GM18498 (cell line): Measurements from ENCODE around the gene NRGN.

Experiments
- ATAC-seq: cut with Tn5 transposase; IDR thresholded peaks from one replicate; pipeline ENCODE4 v1.9.1; 2021; ENCODE audit warnings: mild to moderate bottlenecking, moderate library complexity; ENCODE audit not compliant: unreplicated experiment

Gene NRGN

GRCh38 chr11:124739479-124740276 lies at the start of gene NRGN:
Gene NRGN, plus strand, starts transcription at chr11:124739942. Its CDS starts 143 bp downstream, at chr11:124740085.
- peak; percentile 99 for ATAC-seq

GRCh38 chr11:124693142-124693541 lies 46.6 kb upstream of the NRGN start:
- no peak for ATAC-seq

DNA sequence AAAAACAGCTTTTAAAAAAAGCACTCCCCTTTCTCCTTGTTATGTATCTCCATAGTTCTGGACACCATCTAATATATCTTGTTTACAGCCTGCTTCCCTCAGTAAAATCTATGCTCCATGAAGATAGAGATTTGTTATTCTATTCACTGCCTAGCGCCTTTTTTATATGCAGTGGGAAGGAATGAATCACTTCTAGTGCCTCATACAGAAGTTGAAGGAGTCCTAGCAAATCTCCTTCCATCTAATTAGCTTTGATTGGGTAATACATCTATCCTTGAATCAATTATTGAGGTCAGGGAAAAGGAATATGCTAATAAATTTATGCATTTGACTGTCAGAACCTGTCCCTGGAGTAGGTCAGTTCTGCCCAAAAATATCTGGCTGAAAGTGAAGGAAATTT lies 40.2 kb upstream of the NRGN start:
- no peak for ATAC-seq

GRCh38 chr11:124700028-124700427 lies 39.7 kb upstream of the NRGN start:
- ATAC-seq: no peak

- no peak for ATAC-seq
These were observed 31.9 kb upstream of the NRGN start for GRCh38 chr11:124707829-124708228.

DNA sequence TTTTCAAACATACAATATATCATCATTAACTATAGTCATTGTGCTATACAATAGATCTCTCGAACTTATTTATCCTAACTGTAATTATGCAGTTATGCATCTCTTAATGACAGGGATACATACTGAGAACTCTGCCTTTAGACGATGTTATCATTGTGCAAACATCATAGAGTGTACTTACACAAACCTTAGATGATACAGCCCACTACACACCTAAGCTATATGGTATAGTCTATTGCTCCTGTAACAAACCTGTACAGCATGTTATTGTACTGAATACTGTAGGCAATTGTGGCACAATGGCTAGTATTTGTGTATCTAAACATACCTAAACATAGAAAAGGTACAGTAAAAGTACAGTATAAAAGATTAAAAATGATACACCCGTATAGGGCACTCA lies 27.4 kb upstream of the NRGN start:
- ATAC-seq: no peak

GRCh38 chr11:124716591-124716990 lies 23.2 kb upstream of the NRGN start:
- no peak for ATAC-seq

- ATAC-seq: peak; percentile 62
These were observed 22.3 kb upstream of the NRGN start for GRCh38 chr11:124717421-124717785.

DNA sequence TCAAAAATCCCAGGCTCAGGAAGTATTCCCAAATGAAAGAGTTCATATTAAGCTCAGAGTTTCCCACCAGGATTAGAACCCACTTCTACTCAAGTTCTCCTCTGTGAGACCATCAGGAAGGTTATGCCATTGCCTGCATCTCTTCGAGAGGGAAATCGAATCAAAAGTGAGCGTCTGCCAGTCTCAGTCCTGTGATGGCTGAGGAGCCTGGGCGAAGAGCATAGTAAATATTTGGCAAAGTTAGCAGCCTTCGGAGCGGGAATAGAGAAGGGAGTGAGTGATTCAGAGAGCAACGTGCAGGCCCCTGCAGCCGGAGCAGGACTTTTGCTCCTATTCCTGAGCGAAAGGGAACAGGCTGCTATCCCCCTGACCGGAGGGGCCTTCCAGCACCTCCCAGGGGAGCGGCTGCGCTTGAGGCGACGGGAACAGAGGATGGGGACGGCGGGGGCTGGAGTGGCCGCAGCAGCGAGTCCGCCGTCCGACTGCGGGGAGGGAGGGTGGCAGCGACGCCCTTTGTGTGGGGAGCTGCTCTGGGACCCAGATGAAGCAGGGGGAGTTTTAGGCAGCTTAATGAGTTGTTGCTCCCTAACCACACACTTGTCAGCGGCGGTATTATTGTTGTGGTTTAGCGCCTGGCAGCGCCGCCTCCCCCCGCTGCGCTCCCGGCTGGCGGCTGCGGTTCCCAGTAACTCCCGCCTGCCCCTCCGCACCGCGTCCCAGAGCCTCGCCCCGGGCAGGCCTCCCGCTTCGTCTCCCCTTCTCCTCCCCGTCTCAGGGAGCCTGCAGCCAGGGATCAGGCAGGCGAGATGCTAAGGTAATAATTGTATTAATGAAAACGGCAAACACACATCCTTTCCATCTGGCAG lies 21.7 kb upstream of the NRGN start:
- peak; percentile 53 for ATAC-seq

DNA sequence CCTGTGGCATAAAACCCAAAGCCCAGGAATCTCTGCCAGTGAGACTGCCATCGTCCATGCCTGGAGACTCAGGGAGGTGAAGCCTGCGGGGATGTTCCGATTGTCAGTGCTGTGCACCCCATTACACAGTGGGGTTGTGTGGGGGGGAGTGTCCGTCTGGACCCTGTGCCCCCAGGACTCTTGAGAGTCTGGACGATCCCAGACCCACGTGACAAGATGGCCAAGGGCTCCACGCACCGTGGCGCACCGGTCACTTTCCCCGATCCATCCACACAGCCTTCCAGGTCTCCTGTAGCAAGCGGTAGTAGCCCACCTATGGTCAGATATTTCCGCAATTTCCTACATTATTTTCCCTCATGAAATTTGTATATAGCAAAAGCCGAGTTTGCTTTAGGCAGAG lies 20.9 kb upstream of the NRGN start:
- ATAC-seq: no peak

- no peak for ATAC-seq
These were observed 20.2 kb upstream of the NRGN start for GRCh38 chr11:124719534-124719933.

DNA sequence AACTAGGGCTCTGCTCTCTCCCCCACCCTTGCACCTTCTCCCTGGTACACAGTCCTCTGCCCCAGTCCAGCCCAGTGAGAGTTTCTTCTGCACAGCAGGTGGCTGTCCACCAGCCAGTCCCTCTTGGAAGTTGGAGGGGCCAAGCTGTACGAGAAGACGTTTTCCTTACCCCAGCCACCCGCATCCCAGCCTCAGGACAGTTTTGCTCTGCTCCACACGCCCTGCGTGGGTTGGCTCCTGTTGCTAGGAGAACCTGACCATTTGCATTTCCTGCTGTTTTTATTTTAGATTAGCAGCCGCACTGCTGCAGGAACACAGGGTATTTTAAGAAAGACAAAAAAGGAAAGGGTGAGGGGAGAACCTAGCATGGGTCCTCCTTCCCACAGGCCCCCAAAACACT lies 17.6 kb upstream of the NRGN start:
- no peak for ATAC-seq

DNA sequence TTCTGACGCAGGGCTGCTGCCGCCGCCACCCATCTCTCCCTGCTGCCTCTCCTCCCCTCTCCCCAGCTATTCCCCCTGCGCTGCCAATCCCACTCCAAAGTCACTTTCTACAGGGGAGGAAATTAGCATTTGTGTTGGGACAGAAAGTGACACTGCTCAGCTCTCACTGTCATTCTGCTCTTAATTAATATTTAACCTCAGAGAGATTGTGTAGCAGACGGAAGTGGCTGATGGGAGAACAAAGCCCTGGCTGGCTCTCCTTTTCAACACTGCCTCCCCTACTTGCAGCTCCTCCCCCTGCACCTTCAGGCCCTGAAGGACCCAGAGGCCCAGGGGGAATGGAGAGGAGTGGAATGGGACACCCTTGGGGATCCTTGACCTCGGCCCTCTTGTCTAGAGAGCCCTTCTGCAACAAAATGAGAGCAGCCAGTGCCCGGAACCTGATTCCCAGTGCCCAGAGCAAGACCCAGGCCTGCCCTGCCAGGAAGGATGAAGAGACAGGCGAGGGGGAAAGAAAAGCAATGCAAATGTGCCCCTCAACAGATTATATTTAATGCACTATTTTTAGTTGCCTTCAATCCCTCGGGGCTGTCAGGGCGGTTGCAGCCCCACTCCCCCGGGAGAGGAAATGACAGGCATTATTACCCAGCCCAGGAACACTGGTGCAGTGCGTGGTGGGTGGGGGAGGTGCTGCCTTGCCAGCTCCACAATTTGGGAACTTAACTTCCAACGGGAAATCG lies 14.6 kb upstream of the NRGN start:
- ATAC-seq: peak; percentile 96

GRCh38 chr11:124725719-124726105 lies 14.0 kb upstream of the NRGN start:
- no peak for ATAC-seq

DNA sequence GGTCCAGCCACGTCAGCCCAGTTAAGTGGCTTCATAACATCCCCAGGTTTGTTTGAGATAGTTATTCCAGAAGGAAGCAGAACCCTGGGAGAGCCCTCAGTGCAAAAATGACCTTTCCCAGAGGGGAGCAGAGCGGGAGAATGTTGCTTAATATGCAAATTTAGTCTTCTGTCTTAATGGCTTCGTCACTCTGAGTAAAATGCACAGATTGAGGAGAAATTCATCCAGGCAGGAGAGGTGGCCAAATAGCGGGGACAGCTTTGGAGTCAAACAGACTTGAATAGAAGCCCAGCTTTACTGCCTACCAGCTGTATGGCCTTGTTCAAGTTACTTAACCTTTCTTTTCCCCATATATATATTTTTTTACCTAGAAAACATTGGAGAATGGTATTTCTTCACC lies 12.3 kb upstream of the NRGN start:
- ATAC-seq: no peak

DNA sequence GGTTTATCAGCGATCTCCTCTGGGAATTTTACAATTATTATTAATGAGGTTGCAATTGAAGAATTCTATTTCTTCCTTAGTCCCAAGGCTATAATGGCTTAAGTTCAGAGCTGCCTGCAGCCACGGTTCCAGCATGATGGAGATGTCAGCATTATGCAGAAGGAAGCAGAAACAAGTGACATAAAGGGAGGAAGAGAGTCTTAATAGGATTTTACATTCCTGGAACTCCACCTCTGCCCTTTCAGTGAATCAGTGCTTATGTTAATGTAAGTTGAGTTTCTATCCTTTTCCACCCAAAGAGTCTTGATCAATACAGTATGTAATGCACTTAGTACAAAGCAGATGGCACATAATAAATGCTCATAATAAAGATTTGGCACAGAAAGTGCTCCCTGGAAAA lies 11.6 kb upstream of the NRGN start:
- no peak for ATAC-seq

GRCh38 chr11:124729571-124729970 lies 10.2 kb upstream of the NRGN start:
- no peak for ATAC-seq

GRCh38 chr11:124732230-124732629 lies 7.5 kb upstream of the NRGN start:
- ATAC-seq: no peak

GRCh38 chr11:124736736-124737135 lies 3.0 kb upstream of the NRGN start:
- no peak for ATAC-seq

DNA sequence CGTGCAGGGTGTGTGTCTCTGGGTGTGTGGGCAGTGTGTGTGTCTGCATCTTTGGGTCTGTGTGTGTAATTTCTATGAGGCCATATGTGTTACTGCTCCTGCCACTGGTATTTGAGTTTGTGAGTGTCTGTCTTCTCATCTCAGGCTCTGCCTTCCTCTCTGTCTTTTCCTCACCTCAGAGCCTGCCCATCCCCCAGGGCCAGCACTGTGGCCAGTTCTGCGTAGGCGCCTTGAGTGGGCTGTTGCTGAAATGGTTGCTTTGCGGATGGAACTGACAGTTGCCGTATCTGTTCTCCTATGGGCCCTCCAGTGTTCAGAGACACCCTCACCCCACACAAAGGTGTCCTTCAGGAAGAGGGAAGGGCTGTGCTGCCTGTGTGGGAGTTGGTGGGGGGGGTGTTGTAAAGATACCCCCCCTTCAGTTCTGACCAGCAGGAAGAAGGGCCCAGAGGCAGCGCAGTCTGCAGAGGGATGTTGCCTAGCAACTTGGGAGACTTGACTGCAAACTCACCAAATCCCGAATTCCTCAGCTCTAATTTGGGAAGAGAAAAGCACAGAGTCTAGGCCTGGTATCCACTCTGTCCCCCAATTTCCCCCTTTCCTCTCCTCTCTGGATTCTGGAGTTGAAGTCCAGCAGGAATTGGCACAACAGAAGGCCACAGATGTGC lies 2.0 kb upstream of the NRGN start:
- ATAC-seq: no peak
